Tibial nerve (tissue), 4 donors: ENCODE data around the gene CLCN1. TPM values are rescaled to one million over a fixed set of nuclear protein-coding genes. Genes with fewer than 3 reads are reported as not detected.
"Not testable (repeated sequence)": the region's sequence is repeated elsewhere in the genome, so short reads cannot be mapped to it uniquely, and the experiment has no call there.

Experiments
- DNase-seq, 2 donors: peaks; one replicate each; pipeline ENCODE4 v3.0.0-alpha.2; 2019; ENCODE audit warnings: low spot score in 2 of 2
- H3K27ac ChIP-seq, 4 donors: fragments of 200-600 bp; sonication (generic) in 3 of 4; one replicate each; pipeline ENCODE4 v1.5.1; 2017 to 2019; ENCODE audit warnings: mild to moderate bottlenecking in 1 of 4
- H3K27me3 ChIP-seq, 2 donors: fragments of 200-600 bp; sonication (generic) in 1 of 2; one replicate each; pipeline versions ENCODE4 v1.5.1 to v1.6.0; 2017 to 2019
- H3K36me3 ChIP-seq, 3 donors: fragments of 200-600 bp; sonication (generic); one replicate each; pipeline ENCODE4 v1.5.1; 2018 to 2019
- H3K4me1 ChIP-seq, 4 donors: fragments of 200-600 bp; sonication (generic) in 3 of 4; one replicate each; pipeline ENCODE4 v1.5.1; 2017 to 2019
- H3K4me3 ChIP-seq, 4 donors: fragments of 200-600 bp; sonication (generic) in 3 of 4; one replicate each; pipeline ENCODE4 v1.5.1; 2017 to 2019; ENCODE audit warnings: mild to moderate bottlenecking in 1 of 4, moderate library complexity in 1 of 4
- H3K9me3 ChIP-seq, 4 donors: fragments of 200-600 bp; sonication (generic) in 3 of 4; one replicate each; pipeline ENCODE4 v1.5.1; 2017 to 2019
- EP300 ChIP-seq, 2 donors: sonication (generic); formaldehyde crosslinking; IDR thresholded peaks; one replicate each; pipeline ENCODE4 v1.6.1; 2017; ENCODE audit warnings: antibody characterized with exemption in 2 of 2, mild to moderate bottlenecking in 1 of 2
- POLR2A ChIP-seq, 2 donors: fragments of 450-650 bp; IDR thresholded peaks; one replicate each; pipeline ENCODE4 v1.6.1; 2017; ENCODE audit warnings: antibody characterized with exemption in 2 of 2, mild to moderate bottlenecking in 2 of 2, moderate library complexity in 2 of 2
- WGBS, 2 donors: methylation state at CpG; one replicate each; pipeline ENCODE4 v1.1.5; 2018; 5-methylcytosine and 5-hydroxymethylcytosine counted together
- total RNA-seq, 4 donors: library from RNA; depleted of rRNA; stranded (reverse); fragments of >200 nt; gene quantifications; one replicate each; pipeline ENCODE4 v1.1.0, GENCODE V29; 2016
- TF ChIP-seq, protein P1 (sequence below), 5 experiments: fragments of 200-600 bp in 3 of 5; fragments of 450-650 bp in 2 of 5; sonication (generic) in 3 of 5; IDR thresholded peaks; one replicate each; pipeline ENCODE4 v1.5.1; 2016 to 2019; ENCODE audit warnings: antibody characterized with exemption in 5 of 5, mild to moderate bottlenecking in 3 of 5, moderate library complexity in 2 of 5

CLCN1 gene
- total RNA-seq, 4 donors from 2014 or later: not detected

DNA sequence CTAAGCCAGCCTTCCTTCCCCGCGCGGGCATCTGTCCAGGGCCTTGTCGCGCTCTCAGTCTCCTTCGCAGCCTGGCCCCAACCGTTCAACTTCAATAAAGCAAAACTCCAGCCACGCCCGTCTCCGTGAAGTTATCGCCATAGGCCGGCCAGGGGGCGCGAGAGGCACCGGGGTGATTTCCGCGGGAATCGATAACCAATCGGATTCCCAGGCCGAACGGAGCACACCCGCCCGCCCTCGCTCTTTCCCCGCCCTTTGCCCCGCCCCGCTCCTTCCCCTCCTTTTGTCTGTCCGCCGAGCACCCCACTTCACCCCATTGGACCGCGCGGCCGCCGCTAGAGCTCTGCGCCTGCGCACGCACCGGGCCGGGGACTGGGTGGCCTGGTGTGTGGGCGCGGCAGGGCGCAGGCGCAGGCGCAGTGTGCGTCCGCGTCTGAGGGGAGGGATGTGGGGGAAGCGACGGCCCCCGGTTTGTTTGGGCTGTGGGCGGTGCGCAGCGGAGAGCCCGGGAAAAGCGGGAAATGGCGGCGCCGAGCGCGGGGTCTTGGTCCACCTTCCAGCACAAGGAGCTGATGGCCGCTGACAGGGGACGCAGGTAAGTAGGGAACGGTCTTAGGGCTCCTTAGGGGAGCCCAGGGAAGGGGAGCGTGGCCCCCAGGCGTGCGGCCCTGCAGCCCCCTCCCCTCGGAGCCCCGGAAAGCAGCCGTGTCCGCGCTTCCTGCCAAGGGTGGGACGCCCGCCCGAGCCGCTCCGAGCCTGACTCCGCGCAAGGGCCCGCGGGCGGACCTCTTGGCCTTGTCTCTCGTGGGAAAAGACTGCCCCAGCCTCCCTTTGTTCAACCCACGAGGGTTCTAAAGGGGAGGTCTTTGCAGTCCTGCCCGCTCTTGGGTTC, 27.7 kb upstream of the CLCN1 start, which contains the start of gene CASP2:
CASP2 (plus strand) TSS at position 417 of the 892 bp plus-strand sequence; CDS start at position 522, 105 bp downstream.
- Histone ChIP-seq H3K27me3 (no peaks in the 10 kb centered on the region), H3K4me1 (peaks cover 0 to 68% (median 35%) of the 10 kb centered on the region in 4 donors), H3K27ac (peak within 1 kb of the TSS; percentile 77 to 95 (median 91)), H3K36me3 (peaks cover 0 to 15% (median 9%) of the 10 kb centered on the region in 3 donors), H3K4me3 (peak within 1 kb of the TSS; percentile 58 to 90 (median 76)), H3K9me3 (no peaks in the 10 kb centered on the region)
- 3 to 4% methylated on average over 76 to 77 of the region's 84 CpGs for WGBS, 2 donors
- peak; percentile 64 to 73 for TF ChIP-seq POLR2A (IDR thresholded peaks at IDR 0.05)
- TF ChIP-seq, protein P1, sequence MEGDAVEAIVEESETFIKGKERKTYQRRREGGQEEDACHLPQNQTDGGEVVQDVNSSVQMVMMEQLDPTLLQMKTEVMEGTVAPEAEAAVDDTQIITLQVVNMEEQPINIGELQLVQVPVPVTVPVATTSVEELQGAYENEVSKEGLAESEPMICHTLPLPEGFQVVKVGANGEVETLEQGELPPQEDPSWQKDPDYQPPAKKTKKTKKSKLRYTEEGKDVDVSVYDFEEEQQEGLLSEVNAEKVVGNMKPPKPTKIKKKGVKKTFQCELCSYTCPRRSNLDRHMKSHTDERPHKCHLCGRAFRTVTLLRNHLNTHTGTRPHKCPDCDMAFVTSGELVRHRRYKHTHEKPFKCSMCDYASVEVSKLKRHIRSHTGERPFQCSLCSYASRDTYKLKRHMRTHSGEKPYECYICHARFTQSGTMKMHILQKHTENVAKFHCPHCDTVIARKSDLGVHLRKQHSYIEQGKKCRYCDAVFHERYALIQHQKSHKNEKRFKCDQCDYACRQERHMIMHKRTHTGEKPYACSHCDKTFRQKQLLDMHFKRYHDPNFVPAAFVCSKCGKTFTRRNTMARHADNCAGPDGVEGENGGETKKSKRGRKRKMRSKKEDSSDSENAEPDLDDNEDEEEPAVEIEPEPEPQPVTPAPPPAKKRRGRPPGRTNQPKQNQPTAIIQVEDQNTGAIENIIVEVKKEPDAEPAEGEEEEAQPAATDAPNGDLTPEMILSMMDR (IDR thresholded peaks at IDR 0.05): peak; percentile 31 to 48 (median 40)
- peak in 1 of 2 donors; percentile 87 for TF ChIP-seq EP300 (IDR thresholded peaks at IDR 0.05)
- peak; percentile 92 to 94 for DNase-seq

DNA sequence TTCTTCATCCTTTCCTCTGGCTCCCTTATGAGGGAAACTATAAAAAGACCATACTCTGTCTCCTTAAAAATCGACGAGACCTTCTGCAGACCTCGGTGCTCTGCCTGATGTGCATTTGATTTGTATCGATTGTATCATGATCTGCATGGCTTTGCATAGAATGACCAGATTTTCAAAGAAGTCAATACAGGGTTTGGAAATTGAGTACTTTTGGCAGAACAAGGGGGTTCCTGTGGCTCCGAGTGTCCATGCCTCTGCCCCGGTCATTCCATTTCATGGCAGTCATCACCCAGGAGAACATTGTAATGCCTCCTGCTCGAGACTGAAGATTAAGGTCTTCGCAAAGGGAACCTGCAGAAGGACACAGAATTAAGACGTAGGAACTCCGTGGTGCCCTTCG, 27.1 kb upstream of the CLCN1 start:
- H3K27me3 ChIP-seq: no peaks in the 10 kb centered on the region
- 1 to 3% methylated on average over 11 of the region's 11 CpGs for WGBS, 2 donors
- peaks cover 0 to 22% (median 14%) of the 10 kb centered on the region in 3 donors for H3K36me3 ChIP-seq
- no peak for DNase-seq
- H3K4me3 ChIP-seq: peak overlapping the region; percentile 58 to 90 (median 76)
- H3K9me3 ChIP-seq: no peaks in the 10 kb centered on the region
- H3K4me1 ChIP-seq: peaks cover 0 to 61% (median 29%) of the 10 kb centered on the region in 4 donors
- H3K27ac ChIP-seq: peak overlapping the region; percentile 77 to 95 (median 91)
- TF ChIP-seq, protein P1 (IDR thresholded peaks at IDR 0.05): no peak
- TF ChIP-seq POLR2A (IDR thresholded peaks at IDR 0.05): no peak
- no peak for TF ChIP-seq EP300 (IDR thresholded peaks at IDR 0.05)

DNA sequence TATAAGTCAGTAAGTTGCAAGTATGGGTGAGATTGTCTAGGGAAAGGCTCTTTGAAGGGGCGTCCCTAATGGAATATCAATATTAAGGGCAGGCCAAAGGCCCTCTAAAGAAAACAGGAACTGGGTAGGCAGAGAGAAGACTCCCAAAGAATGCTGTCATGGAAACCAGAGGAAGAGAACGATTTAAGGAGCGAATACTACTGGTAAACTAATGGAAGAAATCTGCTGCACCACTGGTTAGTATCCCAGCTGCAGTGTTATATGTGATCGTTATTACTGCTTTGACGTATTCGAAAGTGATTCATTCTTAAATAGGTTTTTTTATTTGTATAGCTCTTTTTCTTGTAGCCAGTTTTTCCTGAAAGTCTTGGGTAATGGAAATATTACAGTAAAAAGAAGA, 26.5 kb upstream of the CLCN1 start:
- no peak for DNase-seq
- Histone ChIP-seq H3K27me3 (no peaks in the 10 kb centered on the region), H3K27ac (peak overlapping the region in 3 of 4 donors; percentile 90 to 95 (median 92)), H3K4me3 (peak overlapping the region; percentile 58 to 90 (median 76)), H3K36me3 (peaks cover 4 to 28% (median 20%) of the 10 kb centered on the region in 3 donors), H3K9me3 (no peaks in the 10 kb centered on the region), H3K4me1 (peaks cover 0 to 56% (median 24%) of the 10 kb centered on the region in 4 donors)
- TF ChIP-seq, protein P1 (IDR thresholded peaks at IDR 0.05): no peak
- TF ChIP-seq EP300 (IDR thresholded peaks at IDR 0.05) (no peak), POLR2A (IDR thresholded peaks at IDR 0.05) (no peak)
- WGBS, 2 donors: 9 to 10% methylated on average over 6 of the region's 6 CpGs

DNA sequence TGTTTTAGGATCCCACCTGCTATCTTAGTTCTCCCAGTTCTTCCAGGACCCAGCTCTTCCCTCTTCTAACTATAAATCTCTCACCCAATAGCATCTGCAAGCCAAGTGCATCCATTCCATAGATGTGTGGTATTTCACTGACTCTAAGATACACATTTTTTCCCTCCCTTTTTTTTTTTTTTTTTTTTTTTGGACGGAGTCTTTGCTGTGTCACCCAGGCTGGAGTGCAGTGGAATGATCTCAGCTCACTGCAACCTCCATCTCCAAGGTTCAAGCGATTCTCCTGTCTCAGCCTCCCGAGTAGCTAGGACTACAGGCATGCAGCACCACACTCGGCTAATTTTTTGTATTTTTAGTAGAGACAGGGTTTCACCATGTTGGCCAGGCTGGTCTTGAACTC, 26.0 kb upstream of the CLCN1 start:
- not testable (repeated sequence) for DNase-seq, H3K9me3 ChIP-seq, H3K27me3 ChIP-seq
- Histone ChIP-seq H3K36me3 (peaks cover 4 to 33% (median 22%) of the 10 kb centered on the region in 3 donors), H3K4me1 (peaks cover 0 to 51% (median 24%) of the 10 kb centered on the region in 4 donors), H3K27ac (peak overlapping the region in 1 of 4 donors; percentile 95), H3K4me3 (peak overlapping the region in 2 of 4 donors; percentile 73 to 78)
- 47 to 49% methylated on average over 4 of the region's 4 CpGs for WGBS, 2 donors

DNA sequence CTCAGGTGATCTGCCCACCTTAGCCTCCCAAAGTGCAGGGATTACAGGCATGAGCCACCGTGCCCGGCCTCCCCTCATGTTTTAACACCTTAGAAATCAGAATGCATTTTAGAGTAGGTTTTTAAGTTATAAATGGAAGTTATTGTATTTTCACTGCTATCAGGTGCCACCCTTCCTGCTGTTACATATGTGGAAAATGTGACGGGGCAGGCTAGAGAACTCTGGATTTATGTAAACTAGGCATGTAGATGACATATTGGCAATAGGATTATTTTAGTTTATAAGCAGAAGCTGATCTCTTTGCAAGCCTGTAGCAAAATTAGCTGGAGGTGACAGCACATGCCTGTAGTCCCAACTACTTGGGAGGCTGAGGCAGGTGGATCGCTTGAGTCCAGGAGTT, 25.6 kb upstream of the CLCN1 start:
- peak overlapping the region in 1 of 4 donors; percentile 95 for H3K27ac ChIP-seq
- WGBS, 2 donors: 69 to 75% methylated on average over 4 of the region's 4 CpGs
- H3K4me3 ChIP-seq: no peak overlapping the region
- no peak for DNase-seq
- no peaks in the 10 kb centered on the region for H3K9me3 ChIP-seq
- no peak for TF ChIP-seq POLR2A (IDR thresholded peaks at IDR 0.05)
- no peaks in the 10 kb centered on the region for H3K27me3 ChIP-seq
- H3K36me3 ChIP-seq: peaks cover 4 to 37% (median 22%) of the 10 kb centered on the region in 3 donors
- H3K4me1 ChIP-seq: peaks cover 0 to 48% (median 24%) of the 10 kb centered on the region in 4 donors

DNA sequence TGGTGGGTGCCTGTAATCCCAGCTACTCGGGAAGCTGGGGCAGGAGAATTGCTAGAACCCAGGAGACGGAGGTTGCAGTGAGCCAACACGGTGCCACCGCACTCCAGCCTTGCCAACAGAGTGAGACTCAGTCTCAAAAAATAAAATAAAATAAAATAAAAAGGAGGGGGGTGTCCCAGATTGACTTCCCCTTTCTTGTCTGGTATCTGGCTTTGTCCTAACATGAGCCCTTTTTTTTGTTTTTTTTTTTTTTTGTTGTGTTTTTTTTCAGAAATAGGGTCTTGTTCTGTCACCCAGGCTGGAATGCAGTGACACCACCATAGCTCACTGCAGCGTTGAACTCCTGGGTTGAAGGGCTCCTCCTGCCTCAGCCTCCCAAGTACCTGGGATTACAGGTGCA, 23.0 kb upstream of the CLCN1 start:
- no peak overlapping the region for H3K27ac ChIP-seq
- no peaks in the 10 kb centered on the region for H3K27me3 ChIP-seq
- H3K4me3 ChIP-seq: no peak overlapping the region
- DNase-seq: no peak
- H3K9me3 ChIP-seq: no peaks in the 10 kb centered on the region
- H3K36me3 ChIP-seq: peaks cover 4 to 62% (median 22%) of the 10 kb centered on the region in 3 donors
- H3K4me1 ChIP-seq: peaks cover 0 to 43% (median 25%) of the 10 kb centered on the region in 4 donors
- 90 to 94% methylated on average over 5 of the region's 5 CpGs for WGBS, 2 donors
- TF ChIP-seq POLR2A (IDR thresholded peaks at IDR 0.05): no peak
- TF ChIP-seq, protein P1 (IDR thresholded peaks at IDR 0.05): no peak
- no peak for TF ChIP-seq EP300 (IDR thresholded peaks at IDR 0.05)
